Chondrocyte (in vitro differentiated cells): Measurements from ENCODE around the gene NUP210L. TPM values are rescaled to one million over a fixed set of nuclear protein-coding genes. Genes with fewer than 3 reads are reported as not detected.
A peak's percentile ranks its signal among the peaks of the same experiment; 100 is the strongest.

Source experiments
- DNase-seq: peaks from one replicate; pipeline ENCODE4 v3.0.0; 2021; ENCODE audit warnings: mixed read lengths, low spot score
- H3K27ac Mint-ChIP-seq: one replicate; pipeline ENCODE4 v1.8.0; 2021; ENCODE audit warnings: mild to moderate bottlenecking, moderate library complexity, mixed read lengths; ENCODE audit not compliant: unreplicated experiment
- H3K27me3 Mint-ChIP-seq: 2 replicates; pipeline ENCODE4 v1.8.0; 2021; ENCODE audit warnings: low read depth, mixed read lengths
- H3K36me3 Mint-ChIP-seq: 2 replicates; pipeline ENCODE4 v1.8.0; 2021; ENCODE audit warnings: low read depth, mixed read lengths
- H3K4me1 Mint-ChIP-seq: 2 replicates; pipeline ENCODE4 v1.8.0; 2021; ENCODE audit warnings: low read depth, mild to moderate bottlenecking, mixed read lengths
- H3K4me3 Mint-ChIP-seq: one replicate; pipeline ENCODE4 v1.8.0; 2021; ENCODE audit warnings: mild to moderate bottlenecking, moderate library complexity, mixed read lengths; ENCODE audit not compliant: unreplicated experiment
- H3K9me3 Mint-ChIP-seq: 2 replicates; pipeline ENCODE4 v1.8.0; 2021; ENCODE audit warnings: low read depth, mixed read lengths
- CTCF ChIP-seq: fragments of 200-600 bp; sonication (generic); IDR thresholded peaks from 2 replicates; pipeline ENCODE4 v1.5.0; 2021; ENCODE audit warnings: antibody characterized with exemption, mild to moderate bottlenecking, moderate library complexity
- total RNA-seq: library from RNA; stranded (reverse); gene quantifications from 3 replicates; pipeline ENCODE4 v1.2.1, GENCODE V29; 2021

The NUP210L gene
- total RNA-seq, 1 donor from 2014 or later = not detected

- H3K36me3 Mint-ChIP-seq = no peaks in the 10 kb centered on the region
- DNase-seq = no peak
- no peak for TF ChIP-seq CTCF
- peaks cover 35% of the 10 kb centered on the region for H3K27me3 Mint-ChIP-seq
- H3K9me3 Mint-ChIP-seq = no peaks in the 10 kb centered on the region
- H3K4me1 Mint-ChIP-seq = peaks cover 11% of the 10 kb centered on the region
- H3K27ac Mint-ChIP-seq = no peak within 1 kb of the TSS
- no peak within 1 kb of the TSS for H3K4me3 Mint-ChIP-seq
These were observed 37.2 kb upstream of the NUP210L start, which contains the start of gene TPM3 for GRCh38 chr1:154191990-154192461. Gene TPM3, minus strand, starts transcription at chr1:154192100. Its CDS starts 82 bp downstream, at chr1:154192018.

GRCh38 chr1:154190550-154190949 lies 35.7 kb upstream of the NUP210L start:
- H3K9me3 Mint-ChIP-seq = no peaks in the 10 kb centered on the region
- H3K27me3 Mint-ChIP-seq = peaks cover 34% of the 10 kb centered on the region
- no peak overlapping the region for H3K27ac Mint-ChIP-seq
- no peaks in the 10 kb centered on the region for H3K36me3 Mint-ChIP-seq
- no peak for TF ChIP-seq CTCF
- peaks cover 11% of the 10 kb centered on the region for H3K4me1 Mint-ChIP-seq
- H3K4me3 Mint-ChIP-seq = no peak overlapping the region
- no peak for DNase-seq

- Mint-ChIP-seq H3K27me3 (peaks cover 7% of the 10 kb centered on the region), H3K27ac (no peak overlapping the region), H3K4me3 (no peak overlapping the region), H3K4me1 (peaks cover 19% of the 10 kb centered on the region), H3K9me3 (no peaks in the 10 kb centered on the region), H3K36me3 (peaks cover 2% of the 10 kb centered on the region)
- TF ChIP-seq CTCF = no peak
- DNase-seq = no peak
These were observed 32.1 kb upstream of the NUP210L start for GRCh38 chr1:154186852-154187501.

- Mint-ChIP-seq H3K4me1 (peaks cover 26% of the 10 kb centered on the region), H3K27ac (no peak overlapping the region), H3K36me3 (peaks cover 2% of the 10 kb centered on the region), H3K4me3 (no peak overlapping the region), H3K27me3 (peaks cover 1% of the 10 kb centered on the region), H3K9me3 (no peaks in the 10 kb centered on the region)
- peak; percentile 58 for TF ChIP-seq CTCF
- DNase-seq = no peak
These were observed 31.3 kb upstream of the NUP210L start for GRCh38 chr1:154186177-154186576.

GRCh38 chr1:154183046-154183915 lies 28.4 kb upstream of the NUP210L start:
- peaks cover 2% of the 10 kb centered on the region for H3K36me3 Mint-ChIP-seq
- peak; percentile 98 for DNase-seq
- no peaks in the 10 kb centered on the region for H3K27me3 Mint-ChIP-seq
- TF ChIP-seq CTCF = no peak
- peaks cover 43% of the 10 kb centered on the region for H3K4me1 Mint-ChIP-seq
- peak overlapping the region; percentile 98 for H3K27ac Mint-ChIP-seq
- no peaks in the 10 kb centered on the region for H3K9me3 Mint-ChIP-seq
- H3K4me3 Mint-ChIP-seq = peak overlapping the region; percentile 100
